HS-5 (cell line): ENCODE data around the gene ENOX1.
"Not testable (repeated sequence)": the region's sequence is repeated elsewhere in the genome, so short reads cannot be mapped to it uniquely, and the experiment has no call there.

Source experiments
- DNase-seq: peaks from one replicate; pipeline ENCODE4 v3.0.0-alpha.2; 2012; ENCODE audit warnings: low read depth

Gene ENOX1

GRCh38 chr13:43354153-43354945 is 432.4 kb downstream of the ENOX1 start:
- DNase-seq: no peak

- DNase-seq: no peak
Measured at GRCh38 chr13:43353631-43354030, 433.1 kb downstream of the ENOX1 start.

- not testable (repeated sequence) for DNase-seq
Measured at GRCh38 chr13:43351612-43352011, 435.2 kb downstream of the ENOX1 start.

- DNase-seq: no peak
Measured at GRCh38 chr13:43348397-43348796, 438.4 kb downstream of the ENOX1 start.

GRCh38 chr13:43347877-43348276 is 438.9 kb downstream of the ENOX1 start:
- DNase-seq: no peak

- DNase-seq: no peak
Measured at GRCh38 chr13:43346427-43346826, 440.3 kb downstream of the ENOX1 start.

GRCh38 chr13:43343645-43344044 is 443.1 kb downstream of the ENOX1 start:
- DNase-seq: no peak

- DNase-seq: no peak
Measured at GRCh38 chr13:43339805-43340550, 446.8 kb downstream of the ENOX1 start.

GRCh38 chr13:43339145-43339804 is 447.5 kb downstream of the ENOX1 start:
- no peak for DNase-seq

GRCh38 chr13:43335764-43336163 is 451.0 kb downstream of the ENOX1 start:
- DNase-seq: no peak

GRCh38 chr13:43333176-43333575 is 453.6 kb downstream of the ENOX1 start:
- no peak for DNase-seq

- no peak for DNase-seq
Measured at GRCh38 chr13:43331672-43332071, 455.1 kb downstream of the ENOX1 start.

GRCh38 chr13:43329702-43330101 is 457.1 kb downstream of the ENOX1 start:
- DNase-seq: no peak

- no peak for DNase-seq
Measured at GRCh38 chr13:43328907-43329306, 457.9 kb downstream of the ENOX1 start.

- DNase-seq: no peak
Measured at GRCh38 chr13:43326100-43326499, 460.7 kb downstream of the ENOX1 start.

- no peak for DNase-seq
Measured at GRCh38 chr13:43325636-43326035, 461.1 kb downstream of the ENOX1 start.

GRCh38 chr13:43324129-43324528 is 462.6 kb downstream of the ENOX1 start:
- DNase-seq: no peak

GRCh38 chr13:43319617-43320444 is 466.9 kb downstream of the ENOX1 start:
- DNase-seq: no peak

GRCh38 chr13:43316946-43317353 is 469.8 kb downstream of the ENOX1 start:
- no peak for DNase-seq

GRCh38 chr13:43316281-43316680 is 470.5 kb downstream of the ENOX1 start:
- no peak for DNase-seq

GRCh38 chr13:43315522-43315921 is 471.2 kb downstream of the ENOX1 start:
- DNase-seq: no peak

GRCh38 chr13:43309311-43309710 is 477.5 kb downstream of the ENOX1 start:
- no peak for DNase-seq
